Hippocampal formation (tissue), 2 donors: Measurements from ENCODE around the gene CTIF.

Source experiments
- DNase-seq, 2 donors: peaks; one replicate each; lab custom pipeline; 2025; lab: John Stamatoyannopoulos, UW

CTIF gene

GRCh38 chr18:48818329-48819254 lies 279.8 kb downstream of the CTIF start:
- no peak for DNase-seq

GRCh38 chr18:48819276-48819675 lies 280.4 kb downstream of the CTIF start:
- DNase-seq: no peak

- DNase-seq: no peak
These were observed 281.1 kb downstream of the CTIF start for GRCh38 chr18:48819781-48820482.

DNA sequence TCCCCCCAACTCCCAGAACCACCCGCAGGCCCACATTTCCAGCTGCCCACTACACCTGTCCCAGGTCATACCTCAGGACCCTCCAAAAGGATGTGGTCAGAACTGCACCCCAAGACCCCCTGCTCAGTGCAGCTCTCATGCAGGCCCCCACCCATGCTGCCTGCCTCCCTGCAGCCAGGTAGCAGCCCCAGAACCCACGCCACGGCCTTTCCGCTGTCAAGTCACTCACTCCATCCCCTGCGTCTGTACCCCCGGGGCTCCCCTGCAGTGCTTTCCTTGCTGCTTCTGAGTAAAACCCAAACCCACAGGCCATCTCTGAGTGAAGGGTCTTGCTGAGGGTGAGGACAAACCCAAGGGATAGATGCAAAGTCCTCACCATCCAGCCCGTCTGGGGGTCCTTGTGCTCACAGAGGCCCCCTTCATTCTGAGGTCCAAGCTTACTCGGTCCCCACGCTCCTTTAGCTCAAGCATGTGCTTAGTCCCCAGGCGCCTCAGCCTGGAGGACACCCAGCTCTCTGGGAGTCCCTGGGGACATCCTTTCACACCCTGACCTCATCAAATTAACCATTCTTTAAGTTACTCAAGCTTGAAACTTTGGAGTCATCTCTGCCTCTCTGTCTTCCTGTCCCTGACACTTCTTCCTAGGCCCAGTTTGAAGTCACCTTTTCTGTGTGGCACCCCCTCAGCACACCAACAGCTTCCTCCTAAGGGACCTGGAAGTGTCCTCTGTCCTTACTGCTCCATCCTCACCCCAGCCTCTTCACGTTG lies 281.8 kb downstream of the CTIF start:
- no peak for DNase-seq

DNA sequence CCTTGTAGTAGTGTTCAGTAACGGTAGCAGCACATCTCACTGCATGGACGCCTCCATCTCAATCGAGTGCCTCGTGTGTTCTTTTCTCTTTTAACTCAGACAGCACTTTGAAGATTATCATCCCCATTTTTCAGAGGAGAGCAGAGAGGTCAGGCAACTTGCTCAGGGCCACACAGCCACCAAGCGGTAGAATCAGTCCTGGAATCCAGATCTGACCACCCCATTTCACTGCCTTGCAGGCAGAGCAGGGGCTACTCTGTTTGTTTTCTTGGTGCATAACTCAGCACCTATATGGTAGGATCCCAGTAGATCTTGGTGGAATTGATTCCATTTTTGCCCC lies 282.4 kb downstream of the CTIF start:
- no peak for DNase-seq

DNA sequence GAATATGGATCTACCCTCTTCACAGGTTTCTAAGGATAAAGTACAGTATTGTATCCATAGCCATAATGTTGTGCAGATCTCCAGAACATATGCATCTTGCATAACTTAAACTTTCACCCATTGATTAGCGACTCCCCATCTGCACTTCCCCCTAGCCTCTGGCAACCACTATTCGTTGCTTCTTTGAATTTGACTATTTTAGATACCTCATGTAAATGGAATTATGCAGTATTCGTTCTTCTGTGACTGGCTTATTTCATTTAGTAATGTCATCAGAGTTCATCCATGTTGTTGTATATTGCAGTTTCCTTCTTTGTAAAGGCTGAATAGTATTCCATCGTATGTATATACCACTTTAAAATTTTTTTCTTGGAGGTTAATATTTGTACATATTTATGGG lies 283.0 kb downstream of the CTIF start:
- no peak for DNase-seq

- no peak for DNase-seq
These were observed 285.6 kb downstream of the CTIF start for GRCh38 chr18:48824231-48824970.

DNA sequence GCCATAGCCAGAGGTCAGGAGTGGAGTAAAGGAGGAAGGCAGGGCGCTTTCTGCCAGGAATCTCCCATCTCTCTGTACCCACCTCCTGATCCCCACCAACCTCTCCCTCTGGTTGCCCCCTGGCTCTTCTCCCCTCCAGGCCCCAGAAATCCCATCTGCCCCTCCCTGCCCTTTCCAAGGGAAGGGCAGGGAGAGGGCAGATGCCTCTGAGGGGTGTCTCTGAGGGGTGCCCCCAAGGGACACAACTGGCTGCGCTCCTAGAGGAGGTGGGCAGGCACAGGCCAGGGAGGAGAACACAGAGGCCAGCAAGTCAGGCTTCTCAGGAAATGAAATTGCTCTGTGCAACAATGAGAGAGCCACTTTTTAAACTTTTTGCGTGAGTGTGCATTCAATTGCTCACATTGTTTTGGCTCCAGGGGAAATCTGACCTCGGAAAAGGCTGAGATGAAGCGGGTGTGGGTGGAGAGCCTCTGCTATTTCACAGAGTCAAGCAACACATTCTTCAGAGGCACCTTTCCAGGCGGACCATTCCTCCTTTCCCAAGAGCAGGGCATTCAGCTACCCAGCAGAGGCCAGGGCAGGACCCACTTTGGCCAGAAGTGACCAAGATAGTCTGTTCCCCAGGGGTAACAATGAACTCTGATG lies 286.4 kb downstream of the CTIF start:
- DNase-seq: no peak

DNA sequence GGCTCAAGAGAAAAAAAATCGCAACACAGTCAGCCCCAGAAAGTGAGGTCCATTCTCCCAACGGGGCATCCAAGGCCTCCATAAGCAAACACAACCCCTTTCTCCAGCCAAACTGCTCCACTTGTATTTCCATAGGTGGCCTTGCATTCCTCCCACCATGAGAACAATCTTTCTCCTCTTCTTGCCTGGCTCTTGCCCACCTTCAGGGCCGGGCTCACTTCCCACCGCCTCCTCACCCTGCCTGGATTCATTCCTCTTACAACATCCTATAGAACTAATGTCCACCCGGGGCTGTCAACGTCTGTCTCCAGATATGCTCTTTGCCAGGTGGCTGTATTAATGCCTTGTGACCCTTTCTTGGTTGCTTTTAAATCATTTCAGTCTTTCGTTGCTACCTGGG lies 287.4 kb downstream of the CTIF start:
- no peak for DNase-seq

DNA sequence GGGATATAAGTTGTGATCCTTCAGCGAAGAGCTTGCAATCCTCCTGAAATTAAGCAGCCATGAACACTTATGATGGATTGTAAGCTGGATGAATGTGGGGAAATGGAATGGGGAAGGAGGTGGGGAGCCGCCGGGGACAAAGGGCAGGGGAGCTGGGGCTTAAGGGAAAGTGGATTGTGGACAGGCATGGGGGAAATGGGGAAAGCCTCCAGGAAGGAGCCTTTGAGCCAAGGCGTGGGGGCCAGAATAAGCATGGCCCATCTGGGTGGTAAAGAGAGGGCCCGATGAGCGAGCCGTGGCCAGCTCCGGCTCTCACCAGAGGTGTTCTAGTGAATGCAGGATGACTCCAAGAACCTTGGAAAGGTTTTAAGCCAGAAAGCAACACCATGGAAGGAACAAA lies 288.0 kb downstream of the CTIF start:
- DNase-seq: no peak

- peak in 1 of 2 donors; percentile 19 for DNase-seq
These were observed 288.7 kb downstream of the CTIF start for GRCh38 chr18:48827291-48828193.

DNA sequence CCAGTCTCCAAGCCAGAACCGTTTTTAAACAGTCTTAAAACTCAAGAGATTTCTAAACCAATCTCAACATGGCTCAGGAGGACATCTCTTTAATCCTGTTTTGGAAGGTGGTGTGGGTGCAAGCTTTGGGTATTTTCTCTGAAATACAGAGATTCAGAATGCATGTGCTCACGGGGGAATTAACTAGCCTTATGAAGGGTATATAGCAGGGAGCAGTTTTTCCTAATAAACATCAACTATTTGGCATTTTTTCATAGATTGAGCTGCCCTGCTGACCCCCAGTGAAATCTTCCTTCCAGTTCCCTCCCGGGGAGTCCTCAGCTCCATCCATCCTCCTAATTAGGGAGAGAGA lies 289.3 kb downstream of the CTIF start:
- no peak for DNase-seq

GRCh38 chr18:48828691-48829442 lies 290.0 kb downstream of the CTIF start:
- no peak for DNase-seq

DNA sequence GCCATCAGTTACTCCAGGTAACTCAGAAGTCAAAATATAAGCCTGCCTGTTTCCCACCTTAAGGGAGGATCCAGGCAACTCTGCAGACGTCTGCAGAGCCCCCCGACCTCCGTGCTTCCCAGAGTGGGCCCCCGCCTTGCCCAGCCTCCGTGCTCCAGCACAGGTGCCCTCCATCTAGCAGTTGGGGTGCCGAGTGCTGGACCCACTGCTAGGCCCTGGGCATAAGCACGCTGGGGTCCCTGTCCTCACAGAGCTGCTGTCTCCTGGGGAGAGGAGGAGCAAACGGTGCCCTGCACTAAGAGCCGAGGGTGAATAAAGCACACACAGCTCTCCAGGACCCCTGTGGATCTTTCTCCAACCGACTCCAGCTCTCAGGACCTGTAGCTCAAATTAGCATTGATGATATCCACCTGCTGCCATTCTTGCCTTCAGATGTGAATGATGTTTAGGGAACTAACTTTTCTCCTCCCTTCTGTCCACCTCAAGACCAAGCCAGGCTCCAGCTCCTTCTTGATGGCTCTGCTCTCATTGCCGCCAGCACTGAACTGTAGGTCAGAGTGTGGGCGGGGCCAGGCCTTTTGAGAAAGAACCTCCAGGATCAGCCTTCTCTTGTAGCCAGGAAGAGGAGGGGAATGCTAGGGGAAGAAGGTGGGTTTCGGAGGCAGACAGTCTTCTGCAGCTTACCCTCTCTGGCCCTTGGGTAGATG lies 290.8 kb downstream of the CTIF start:
- DNase-seq: no peak

DNA sequence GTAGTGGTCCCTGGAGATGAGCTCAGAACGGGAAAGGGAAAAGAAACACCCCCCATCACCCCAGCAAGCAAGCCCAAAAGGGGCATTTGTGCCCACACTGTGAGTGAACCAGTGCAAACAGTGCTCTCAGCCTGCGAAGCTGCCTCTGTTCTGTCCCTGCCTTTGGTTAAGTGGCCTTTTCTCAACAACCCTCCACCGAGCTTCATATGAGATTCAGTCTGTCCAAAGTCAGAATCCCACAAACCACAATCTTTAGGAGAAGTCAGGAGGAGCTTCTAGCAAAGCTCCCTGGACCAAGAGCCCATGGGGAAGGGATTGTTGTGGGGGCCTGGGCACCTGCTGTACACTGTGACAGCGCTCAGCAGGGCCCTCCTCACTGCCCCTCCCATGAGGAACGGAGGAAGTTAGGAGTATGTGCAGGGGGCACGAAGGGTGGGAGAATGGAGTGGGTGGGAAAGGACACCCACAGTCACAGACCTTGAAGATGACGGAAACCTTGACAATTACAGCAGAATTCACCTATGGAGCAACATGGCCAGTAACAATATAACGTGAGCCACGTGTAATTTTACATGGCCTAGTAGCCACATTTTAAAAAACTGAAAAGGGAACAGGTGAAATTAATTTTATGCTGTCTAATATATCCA lies 292.4 kb downstream of the CTIF start:
- no peak for DNase-seq

DNA sequence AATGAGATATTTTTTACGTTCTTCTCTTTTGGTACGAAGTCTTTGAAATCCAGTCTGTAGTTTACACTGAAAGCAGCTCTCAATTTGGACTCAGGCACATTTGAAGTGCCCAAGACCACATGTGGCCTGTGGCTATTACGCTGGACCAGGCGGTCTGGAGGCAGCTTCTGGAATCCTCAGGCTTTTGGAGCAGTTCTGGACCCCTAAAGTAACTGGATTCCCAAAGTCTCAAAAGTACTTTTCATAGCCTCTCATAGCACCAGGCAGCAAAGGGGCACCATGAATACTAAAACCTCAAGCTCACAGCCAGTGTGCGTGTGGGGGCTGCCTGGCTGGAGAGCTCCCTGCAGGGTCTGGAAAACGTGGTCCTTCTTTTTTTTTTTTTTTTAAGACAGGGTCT lies 293.0 kb downstream of the CTIF start:
- no peak for DNase-seq

DNA sequence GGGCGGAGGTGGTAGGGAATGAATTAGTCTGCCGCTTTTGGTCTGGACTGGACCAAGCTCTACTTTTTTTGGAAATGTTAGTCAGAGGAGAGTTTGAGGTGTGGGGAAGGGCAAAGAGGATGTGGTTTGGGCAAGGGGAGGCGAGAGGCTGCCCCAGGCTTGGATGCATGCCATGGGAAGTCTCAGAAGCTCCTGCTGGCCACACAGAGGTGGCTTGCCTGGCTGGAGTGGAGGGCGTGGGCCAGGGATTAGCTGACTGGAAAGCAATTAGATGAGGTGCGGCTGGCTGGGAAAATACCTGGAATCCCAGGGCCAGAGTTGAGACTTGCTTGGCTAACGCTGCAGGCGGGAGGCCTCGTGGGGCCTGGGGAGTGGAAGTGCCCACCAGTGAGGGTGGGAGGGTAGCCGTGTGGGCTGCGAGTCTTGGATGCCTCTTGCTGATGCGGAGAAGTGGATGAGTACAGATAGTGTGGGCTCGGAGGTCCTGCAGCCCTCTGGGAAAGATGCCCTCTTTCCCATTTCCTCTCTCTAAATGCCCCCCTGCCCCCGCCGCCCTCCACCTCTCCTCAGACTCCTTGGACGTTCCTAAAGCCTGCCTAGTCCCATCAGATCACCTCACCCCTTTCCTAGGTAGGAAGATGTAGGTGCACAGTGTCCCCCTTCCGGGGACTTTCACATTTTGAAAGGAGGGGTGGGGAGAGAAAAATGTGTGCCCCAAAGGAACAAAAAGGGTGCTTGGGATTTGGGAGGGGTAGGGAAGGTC lies 294.3 kb downstream of the CTIF start:
- DNase-seq: no peak
